Tibial nerve (tissue), 4 donors: ENCODE data around the gene SLC35B2. TPM values are rescaled to one million over a fixed set of nuclear protein-coding genes. Genes with fewer than 3 reads are reported as not detected.

ENCODE experiments used
- DNase-seq, 2 donors: peaks; one replicate each; pipeline ENCODE4 v3.0.0-alpha.2; 2019; ENCODE audit warnings: low spot score in 2 of 2
- H3K27ac ChIP-seq, 4 donors: fragments of 200-600 bp; sonication (generic) in 3 of 4; one replicate each; pipeline ENCODE4 v1.5.1; 2017 to 2019; ENCODE audit warnings: mild to moderate bottlenecking in 1 of 4
- H3K27me3 ChIP-seq, 2 donors: fragments of 200-600 bp; sonication (generic) in 1 of 2; one replicate each; pipeline versions ENCODE4 v1.5.1 to v1.6.0; 2017 to 2019
- H3K36me3 ChIP-seq, 3 donors: fragments of 200-600 bp; sonication (generic); one replicate each; pipeline ENCODE4 v1.5.1; 2018 to 2019
- H3K4me1 ChIP-seq, 4 donors: fragments of 200-600 bp; sonication (generic) in 3 of 4; one replicate each; pipeline ENCODE4 v1.5.1; 2017 to 2019
- H3K4me3 ChIP-seq, 4 donors: fragments of 200-600 bp; sonication (generic) in 3 of 4; one replicate each; pipeline ENCODE4 v1.5.1; 2017 to 2019; ENCODE audit warnings: mild to moderate bottlenecking in 1 of 4, moderate library complexity in 1 of 4
- H3K9me3 ChIP-seq, 4 donors: fragments of 200-600 bp; sonication (generic) in 3 of 4; one replicate each; pipeline ENCODE4 v1.5.1; 2017 to 2019
- CTCF ChIP-seq, 5 experiments: fragments of 200-600 bp in 3 of 5; fragments of 450-650 bp in 2 of 5; sonication (generic) in 3 of 5; IDR thresholded peaks; one replicate each; pipeline ENCODE4 v1.5.1; 2016 to 2019; ENCODE audit warnings: antibody characterized with exemption in 5 of 5, mild to moderate bottlenecking in 3 of 5, moderate library complexity in 2 of 5
- EP300 ChIP-seq, 2 donors: sonication (generic); formaldehyde crosslinking; IDR thresholded peaks; one replicate each; pipeline ENCODE4 v1.6.1; 2017; ENCODE audit warnings: antibody characterized with exemption in 2 of 2, mild to moderate bottlenecking in 1 of 2
- POLR2A ChIP-seq, 2 donors: fragments of 450-650 bp; IDR thresholded peaks; one replicate each; pipeline ENCODE4 v1.6.1; 2017; ENCODE audit warnings: antibody characterized with exemption in 2 of 2, mild to moderate bottlenecking in 2 of 2, moderate library complexity in 2 of 2
- WGBS, 2 donors: methylation state at CpG; one replicate each; pipeline ENCODE4 v1.1.5; 2018; 5-methylcytosine and 5-hydroxymethylcytosine counted together
- total RNA-seq, 4 donors: library from RNA; depleted of rRNA; stranded (reverse); fragments of >200 nt; gene quantifications; one replicate each; pipeline ENCODE4 v1.1.0, GENCODE V29; 2016

Gene SLC35B2
- total RNA-seq, 4 donors from 2014 or later: 28.0 to 34.1 (median 33.1) TPM

GRCh38 chr6:44226368-44227147 is 30.8 kb downstream of the SLC35B2 start:
- Histone ChIP-seq H3K4me1 (peaks cover 0 to 94% (median 46%) of the 10 kb centered on the region in 4 donors), H3K27ac (peak overlapping the region in 3 of 4 donors; percentile 60 to 74 (median 70)), H3K27me3 (no peaks in the 10 kb centered on the region), H3K36me3 (peaks cover 0 to 23% (median 0%) of the 10 kb centered on the region in 3 donors), H3K4me3 (peak overlapping the region in 1 of 4 donors; percentile 8), H3K9me3 (no peaks in the 10 kb centered on the region)
- TF ChIP-seq CTCF (IDR thresholded peaks at IDR 0.05) (no peak), POLR2A (IDR thresholded peaks at IDR 0.05) (no peak), EP300 (IDR thresholded peaks at IDR 0.05) (no peak)
- DNase-seq: no peak
- WGBS, 2 donors: 40 to 52% methylated on average over 15 of the region's 15 CpGs

- 80 to 84% methylated on average over 8 of the region's 8 CpGs for WGBS, 2 donors
- Histone ChIP-seq H3K36me3 (peaks cover 0 to 15% (median 0%) of the 10 kb centered on the region in 3 donors), H3K27ac (peak overlapping the region in 3 of 4 donors; percentile 60 to 74 (median 70)), H3K9me3 (no peaks in the 10 kb centered on the region), H3K4me3 (no peak overlapping the region), H3K4me1 (peaks cover 0 to 94% (median 49%) of the 10 kb centered on the region in 4 donors), H3K27me3 (no peaks in the 10 kb centered on the region)
- DNase-seq: no peak
- no peak for TF ChIP-seq EP300 (IDR thresholded peaks at IDR 0.05)
- TF ChIP-seq CTCF (IDR thresholded peaks at IDR 0.05): no peak
- no peak for TF ChIP-seq POLR2A (IDR thresholded peaks at IDR 0.05)
Observed at GRCh38 chr6:44225579-44226325, 31.6 kb downstream of the SLC35B2 start.

GRCh38 chr6:44224965-44225305 is 32.4 kb downstream of the SLC35B2 start:
- 84 to 92% methylated on average over 4 of the region's 4 CpGs for WGBS, 2 donors
- Histone ChIP-seq H3K36me3 (peaks cover 0 to 7% (median 0%) of the 10 kb centered on the region in 3 donors), H3K27me3 (no peaks in the 10 kb centered on the region), H3K4me1 (peaks cover 0 to 94% (median 50%) of the 10 kb centered on the region in 4 donors), H3K27ac (peak overlapping the region in 3 of 4 donors; percentile 5 to 88 (median 76)), H3K4me3 (no peak overlapping the region), H3K9me3 (no peaks in the 10 kb centered on the region)
- no peak for TF ChIP-seq EP300 (IDR thresholded peaks at IDR 0.05)
- no peak for TF ChIP-seq CTCF (IDR thresholded peaks at IDR 0.05)
- no peak for TF ChIP-seq POLR2A (IDR thresholded peaks at IDR 0.05)
- no peak for DNase-seq

GRCh38 chr6:44224029-44224964 is 33.0 kb downstream of the SLC35B2 start:
- H3K9me3 ChIP-seq: no peaks in the 10 kb centered on the region
- H3K4me1 ChIP-seq: peaks cover 0 to 93% (median 51%) of the 10 kb centered on the region in 4 donors
- no peaks in the 10 kb centered on the region for H3K27me3 ChIP-seq
- TF ChIP-seq POLR2A (IDR thresholded peaks at IDR 0.05): no peak
- peak in 1 of 5 experiments; percentile 2 for TF ChIP-seq CTCF (IDR thresholded peaks at IDR 0.05)
- peaks cover 0 to under 1% (median 0%) of the 10 kb centered on the region in 3 donors for H3K36me3 ChIP-seq
- WGBS, 2 donors: 16 to 26% methylated on average over 6 to 13 of the region's 18 CpGs
- no peak for DNase-seq
- H3K4me3 ChIP-seq: peak overlapping the region; percentile 44 to 78 (median 61)
- H3K27ac ChIP-seq: peak overlapping the region in 3 of 4 donors; percentile 76 to 90 (median 88)
